GM19397 (cell line): ENCODE measurements around the gene ZNF813.
"Not testable (repeated sequence)": the region's sequence is repeated elsewhere in the genome, so short reads cannot be mapped to it uniquely, and the experiment has no call there.

Experiments
- ATAC-seq: cut with Tn5 transposase; IDR thresholded peaks from one replicate; pipeline ENCODE4 v1.9.1; 2021; ENCODE audit warnings: mild to moderate bottlenecking, moderate library complexity; ENCODE audit not compliant: unreplicated experiment

ZNF813 gene

GRCh38 chr19:53475470-53475869, 7.9 kb downstream of the ZNF813 start:
- ATAC-seq: not testable (repeated sequence)

GRCh38 chr19:53483751-53484150, 16.2 kb downstream of the ZNF813 start:
- ATAC-seq: not testable (repeated sequence)

- ATAC-seq: no peak
These were observed 17.8 kb downstream of the ZNF813 start for GRCh38 chr19:53485046-53486004.

GRCh38 chr19:53492153-53492552, 24.6 kb downstream of the ZNF813 start:
- ATAC-seq: no peak

DNA sequence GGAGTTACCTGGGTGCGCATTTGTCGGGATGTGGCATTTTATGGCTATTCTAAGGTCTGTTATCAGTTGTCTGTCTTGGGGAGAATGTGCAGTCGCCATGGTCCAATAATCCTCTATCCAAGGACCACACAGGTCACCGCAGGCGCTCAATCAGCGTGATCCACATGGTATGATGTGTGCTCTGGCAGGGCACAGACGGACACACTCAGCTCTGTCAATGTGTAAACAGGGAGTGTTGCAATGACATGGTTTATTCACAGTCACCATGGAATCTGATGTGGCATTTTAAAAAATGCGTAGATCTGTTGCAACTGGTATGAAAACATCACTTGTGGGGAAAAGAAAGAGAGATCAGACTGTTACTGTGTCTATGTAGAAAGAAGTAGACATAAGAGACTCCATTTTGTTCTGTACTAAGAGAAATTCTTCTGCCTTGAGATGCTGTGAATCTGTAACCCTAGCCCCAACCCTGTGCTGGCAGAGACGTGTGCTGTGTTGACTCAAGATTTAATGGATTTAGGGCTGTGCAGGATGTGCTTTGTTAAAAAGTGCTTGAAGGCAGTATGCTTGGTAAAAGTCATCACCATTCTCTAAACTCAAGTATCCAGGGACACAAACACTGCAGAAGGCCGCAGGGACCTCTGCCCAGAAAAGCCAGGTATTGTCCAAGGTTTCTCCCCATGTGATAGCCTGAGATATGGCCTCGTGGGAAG, 29.9 kb downstream of the ZNF813 start:
- not testable (repeated sequence) for ATAC-seq

GRCh38 chr19:53498024-53498395, 30.5 kb downstream of the ZNF813 start:
- not testable (repeated sequence) for ATAC-seq

DNA sequence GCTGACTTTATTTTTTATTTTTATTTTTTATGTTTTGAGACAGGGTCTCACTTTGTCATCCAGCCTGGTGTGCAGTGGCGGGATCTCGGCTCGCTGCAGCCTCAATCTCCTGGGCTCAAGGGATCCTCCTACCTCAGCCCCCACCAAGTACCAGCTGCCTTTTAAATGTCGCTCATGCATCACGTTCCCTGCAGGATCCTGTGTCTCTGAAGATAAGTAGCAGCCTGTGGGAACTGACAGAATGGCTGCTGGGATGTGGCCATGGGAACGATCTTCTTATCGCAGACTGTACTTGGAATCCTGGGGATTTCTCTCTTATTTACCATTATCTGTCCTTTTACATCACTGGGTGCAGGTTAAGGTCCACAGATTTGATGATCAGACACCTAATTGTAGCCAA, 35.6 kb downstream of the ZNF813 start:
- ATAC-seq: not testable (repeated sequence)

DNA sequence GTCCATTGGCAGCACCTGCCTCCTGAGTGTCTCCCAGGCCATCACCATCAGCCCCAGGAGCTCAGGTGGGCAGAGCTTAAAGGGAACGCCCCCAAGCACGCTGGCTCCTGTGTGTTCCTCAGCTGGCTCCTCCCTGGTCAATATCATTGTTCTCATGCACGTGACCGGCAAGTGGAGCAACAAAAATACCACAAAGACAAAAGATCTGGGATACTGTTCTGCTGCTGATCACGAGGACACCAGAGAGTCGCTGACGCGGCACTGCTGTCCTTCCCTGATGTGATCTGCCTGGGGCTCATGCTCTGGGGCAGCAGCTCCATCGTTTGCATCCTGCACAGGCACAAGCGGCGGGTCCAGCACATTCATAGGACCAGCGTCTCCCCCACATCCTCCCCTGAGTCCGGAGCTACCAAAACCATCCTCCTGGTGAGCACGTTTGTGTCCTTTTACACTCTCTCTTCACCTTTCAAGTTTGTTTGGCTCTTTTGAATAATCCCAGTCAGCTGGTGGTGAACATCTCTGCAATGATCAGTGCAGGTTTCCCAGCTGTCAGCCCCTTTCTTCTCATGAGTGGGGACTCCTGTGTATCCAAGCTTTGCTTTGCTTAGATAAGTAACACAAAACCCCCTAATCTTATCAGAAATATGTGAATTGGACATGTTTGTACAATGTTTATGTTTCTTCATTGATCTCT, 36.3 kb downstream of the ZNF813 start:
- not testable (repeated sequence) for ATAC-seq

DNA sequence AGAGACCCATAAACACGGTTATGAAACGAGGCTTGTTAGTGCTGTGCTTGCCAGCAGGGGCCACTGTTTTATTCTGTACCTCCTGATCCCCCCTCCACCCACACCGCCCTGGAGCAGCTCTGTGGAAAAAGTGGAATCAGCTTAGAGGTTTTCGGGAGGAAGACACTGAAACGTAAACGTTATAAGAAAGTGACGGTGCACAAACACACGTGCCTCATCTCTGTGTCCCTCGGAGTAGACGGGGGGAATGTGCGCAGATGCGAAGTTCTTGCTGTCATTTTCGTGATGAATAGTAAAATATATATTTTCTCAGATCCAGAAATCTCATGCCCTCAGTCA, 36.8 kb downstream of the ZNF813 start:
- not testable (repeated sequence) for ATAC-seq

GRCh38 chr19:53504885-53505284, 37.4 kb downstream of the ZNF813 start:
- no peak for ATAC-seq

- ATAC-seq: no peak
These were observed 39.2 kb downstream of the ZNF813 start for GRCh38 chr19:53506728-53507127.

GRCh38 chr19:53507523-53508442, 40.2 kb downstream of the ZNF813 start:
- ATAC-seq: no peak

DNA sequence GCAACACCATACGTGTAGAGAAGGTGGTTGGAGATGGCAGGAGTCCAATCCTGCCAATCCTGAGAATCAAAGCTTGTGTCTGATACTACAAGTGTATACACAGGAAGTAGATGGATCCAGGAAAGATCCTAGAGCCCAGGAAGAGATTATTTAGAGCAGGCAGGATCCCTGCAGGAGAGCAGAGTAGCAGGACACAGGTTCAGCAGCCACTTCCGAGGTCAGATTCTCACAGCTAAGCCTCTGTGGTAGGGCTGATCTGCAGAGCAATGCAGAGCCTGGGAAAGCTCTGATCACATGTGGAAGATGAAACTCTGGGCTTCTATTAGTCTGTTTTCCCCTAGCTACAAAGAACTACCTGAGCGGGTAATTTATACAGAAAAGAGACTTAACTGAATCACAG, 41.9 kb downstream of the ZNF813 start:
- no peak for ATAC-seq

DNA sequence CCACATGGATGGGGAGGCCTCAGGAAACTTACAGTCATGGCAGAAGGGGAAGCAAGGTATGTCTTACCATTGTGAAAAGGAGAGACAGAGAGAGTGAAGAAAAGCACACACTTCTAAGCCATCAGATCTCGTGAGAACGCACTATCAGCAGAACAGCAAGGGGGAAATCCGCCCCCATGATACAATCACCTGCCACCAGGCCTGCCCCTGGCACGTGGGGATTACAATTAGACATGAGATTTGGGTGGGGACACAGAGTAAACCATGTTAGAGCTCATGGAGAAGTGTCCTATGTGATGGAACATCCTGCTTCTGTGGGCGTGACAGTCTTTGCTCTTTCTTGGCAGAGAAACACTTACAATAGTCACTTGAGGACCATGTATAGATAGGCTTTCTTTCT, 42.3 kb downstream of the ZNF813 start:
- ATAC-seq: no peak

DNA sequence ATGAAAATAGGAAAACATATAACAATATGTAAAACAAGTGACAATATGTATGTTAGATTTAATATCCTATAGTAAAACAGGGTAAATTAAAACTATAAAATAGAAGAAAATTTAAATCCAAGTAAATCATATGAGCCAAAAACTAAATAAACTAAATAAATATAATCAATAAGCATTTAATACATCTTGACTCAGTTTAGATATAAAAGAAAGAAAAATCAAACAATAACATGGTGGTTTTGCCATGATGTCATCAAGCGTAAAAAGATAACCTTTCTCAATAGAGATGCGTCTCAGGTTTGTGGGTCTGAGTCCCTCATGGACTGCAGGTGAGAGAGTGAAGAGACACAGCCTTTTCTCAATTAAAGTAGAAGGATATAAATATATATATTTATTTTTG, 43.8 kb downstream of the ZNF813 start:
- no peak for ATAC-seq

GRCh38 chr19:53511933-53512374, 44.4 kb downstream of the ZNF813 start:
- ATAC-seq: no peak

DNA sequence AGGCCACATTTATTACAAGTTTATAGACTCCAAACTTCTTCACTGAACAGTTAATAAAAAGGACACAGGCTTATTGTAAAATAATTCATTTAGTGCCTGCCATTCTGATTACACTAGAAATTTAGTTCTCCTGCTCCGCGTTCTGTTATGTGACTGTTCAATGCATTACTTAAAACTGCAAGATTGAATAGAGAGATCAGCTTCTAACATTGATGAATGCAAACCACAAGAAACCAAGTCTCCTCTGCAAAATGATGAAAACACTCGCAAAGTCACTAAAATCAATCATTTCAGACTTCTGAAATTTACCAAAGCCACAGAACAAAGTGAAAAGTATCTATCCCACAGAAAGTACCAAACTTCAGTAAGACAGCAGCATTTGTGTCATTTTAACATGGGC, 47.5 kb downstream of the ZNF813 start:
- ATAC-seq: not testable (repeated sequence)

GRCh38 chr19:53517114-53517741, 49.7 kb downstream of the ZNF813 start:
- no peak for ATAC-seq

GRCh38 chr19:53518121-53518520, 50.6 kb downstream of the ZNF813 start:
- ATAC-seq: no peak

GRCh38 chr19:53518716-53519115, 51.2 kb downstream of the ZNF813 start:
- ATAC-seq: no peak
